AG08395 (cell line): ENCODE measurements around the gene IRF7.

Experiments used
- DNase-seq: peaks from one replicate; pipeline ENCODE4 v3.0.0; 2012; ENCODE audit warnings: mixed read lengths, low spot score

The IRF7 gene

GRCh38 chr11:620935-621814, 5.4 kb upstream of the IRF7 start:
- DNase-seq = no peak

- DNase-seq = no peak
Measured at GRCh38 chr11:620201-620600, 4.5 kb upstream of the IRF7 start.

GRCh38 chr11:619628-620050, 3.9 kb upstream of the IRF7 start:
- DNase-seq = no peak

- no peak for DNase-seq
Measured at GRCh38 chr11:618856-619627, 3.3 kb upstream of the IRF7 start.

GRCh38 chr11:617912-618682, 2.3 kb upstream of the IRF7 start:
- DNase-seq = no peak

GRCh38 chr11:617199-617911, 1.6 kb upstream of the IRF7 start:
- no peak for DNase-seq

GRCh38 chr11:616320-617198, 809 bp upstream of the IRF7 start:
- no peak for DNase-seq

GRCh38 chr11:614623-615503, 887 bp downstream of the IRF7 start:
- DNase-seq = no peak

- DNase-seq = no peak
Measured at GRCh38 chr11:614021-614622, 1.6 kb downstream of the IRF7 start.

GRCh38 chr11:613369-613968, 2.3 kb downstream of the IRF7 start:
- no peak for DNase-seq

GRCh38 chr11:612961-613300, 2.8 kb downstream of the IRF7 start:
- no peak for DNase-seq

GRCh38 chr11:612201-612960, 3.4 kb downstream of the IRF7 start:
- no peak for DNase-seq

- DNase-seq = no peak
Measured at GRCh38 chr11:611001-611996, 4.5 kb downstream of the IRF7 start.

- no peak for DNase-seq
Measured at GRCh38 chr11:610146-610801, 5.5 kb downstream of the IRF7 start.

GRCh38 chr11:609341-609811, 6.4 kb downstream of the IRF7 start:
- no peak for DNase-seq

GRCh38 chr11:608791-609251, 6.9 kb downstream of the IRF7 start:
- DNase-seq = no peak
